SKM-1 treated with dmso at 0.1 percent for 144 hours (cell line): ENCODE results near the gene BCORL1.
A peak's percentile ranks its signal among the peaks of the same experiment; 100 is the strongest.

Experiments
- DNase-seq: peaks from one replicate; lab custom pipeline; 2025; ENCODE audit not compliant: unreplicated experiment; lab: John Stamatoyannopoulos, UW

The BCORL1 gene

DNA sequence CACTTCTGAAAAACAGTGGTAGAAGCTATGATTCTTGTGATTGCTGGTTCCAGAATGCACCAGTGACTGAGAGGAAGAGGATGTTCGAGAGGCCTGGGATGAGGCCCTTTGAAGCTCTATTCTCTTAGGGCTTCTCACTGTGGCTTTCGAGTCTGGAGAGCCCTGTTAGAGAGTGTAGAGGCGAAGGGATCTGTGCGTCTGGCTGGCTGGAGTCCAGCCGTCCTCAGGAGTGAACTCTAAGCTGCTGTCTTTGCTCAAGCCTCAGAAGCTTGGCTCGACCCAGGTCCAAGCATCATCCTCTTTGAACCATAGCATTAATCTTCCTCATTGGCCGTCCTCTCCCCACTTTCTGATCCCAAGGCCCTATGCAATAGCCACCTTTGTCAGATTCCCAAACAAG lies 76.2 kb downstream of the BCORL1 start:
- no peak for DNase-seq

DNA sequence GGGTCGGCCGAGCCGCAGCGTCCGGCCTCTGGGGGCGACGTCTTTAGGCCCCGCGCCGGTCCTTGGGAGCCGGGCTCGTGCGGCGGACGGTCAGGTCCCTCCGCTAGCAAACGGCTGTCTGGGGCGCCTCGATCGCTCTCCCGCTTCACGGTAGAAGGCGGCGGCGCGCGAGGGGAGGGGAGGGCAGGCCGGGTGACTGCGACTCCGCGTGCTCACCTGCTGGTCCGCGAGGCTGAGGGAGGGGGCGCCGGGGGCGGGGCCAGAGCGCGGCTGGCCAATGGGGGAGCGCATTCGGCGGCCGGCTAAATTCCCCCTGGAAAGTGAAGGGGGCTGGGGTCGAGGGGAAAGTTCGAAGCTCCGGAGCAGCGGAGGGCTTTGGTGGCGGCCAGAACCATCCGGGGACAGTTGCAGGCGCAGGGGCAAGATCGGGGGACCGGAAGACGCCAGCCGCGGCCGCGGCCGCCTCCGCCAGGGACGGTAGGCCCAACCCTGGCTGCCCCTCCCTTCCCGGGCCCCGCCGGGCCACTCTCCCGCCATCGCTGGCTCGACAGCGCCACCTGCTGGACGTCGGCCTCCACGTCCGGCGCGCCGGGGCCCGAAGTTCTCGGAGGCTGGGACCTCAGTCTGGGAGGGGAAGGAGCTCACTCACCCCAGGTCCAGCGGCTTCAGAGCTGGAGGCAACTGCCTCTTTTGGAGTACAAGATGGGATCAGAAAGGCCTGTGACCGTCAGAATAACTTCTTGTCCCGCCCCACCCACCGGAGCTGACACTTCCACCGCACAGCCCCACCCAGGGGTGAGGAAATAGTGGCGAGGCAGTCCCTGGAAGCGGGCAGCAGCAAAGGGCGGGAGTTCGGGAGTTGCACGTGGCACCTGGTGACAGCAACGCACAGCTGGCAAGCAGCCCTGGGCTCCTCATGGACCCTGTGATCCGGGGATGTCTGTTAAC lies 78.0 kb downstream of the BCORL1 start:
- DNase-seq: peak; percentile 45

DNA sequence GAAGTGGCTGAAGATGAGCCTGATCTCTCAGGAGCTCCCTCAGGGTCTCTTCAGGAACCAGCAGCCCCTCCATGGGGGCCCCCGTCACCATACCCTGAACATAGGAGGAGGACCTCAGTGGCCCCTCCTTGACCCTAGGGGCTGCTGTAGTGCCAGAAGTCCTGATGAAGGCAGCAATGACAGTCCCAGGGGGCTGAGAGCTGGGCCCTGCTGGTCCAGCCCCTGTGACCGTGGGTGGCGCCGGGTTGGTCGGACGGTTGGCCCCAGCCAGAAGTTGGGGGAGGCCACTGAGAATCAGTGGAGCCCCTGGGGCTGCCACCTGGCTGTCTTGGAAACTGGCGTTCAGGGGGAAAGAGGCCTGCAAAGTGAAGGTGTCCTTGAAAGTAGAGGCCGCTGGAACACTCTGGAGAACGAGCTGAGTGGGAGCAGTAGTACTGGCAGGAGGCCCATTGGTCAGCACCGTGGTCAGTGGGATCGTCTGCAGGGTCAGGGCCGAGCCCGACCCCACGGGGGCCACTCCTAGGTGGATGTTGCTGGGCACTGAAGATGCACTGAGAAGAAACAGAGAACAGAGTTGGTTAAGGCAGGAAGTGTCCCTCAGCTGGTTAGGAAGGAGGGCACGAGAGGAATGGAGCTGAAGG lies 84.7 kb downstream of the BCORL1 start:
- no peak for DNase-seq

DNA sequence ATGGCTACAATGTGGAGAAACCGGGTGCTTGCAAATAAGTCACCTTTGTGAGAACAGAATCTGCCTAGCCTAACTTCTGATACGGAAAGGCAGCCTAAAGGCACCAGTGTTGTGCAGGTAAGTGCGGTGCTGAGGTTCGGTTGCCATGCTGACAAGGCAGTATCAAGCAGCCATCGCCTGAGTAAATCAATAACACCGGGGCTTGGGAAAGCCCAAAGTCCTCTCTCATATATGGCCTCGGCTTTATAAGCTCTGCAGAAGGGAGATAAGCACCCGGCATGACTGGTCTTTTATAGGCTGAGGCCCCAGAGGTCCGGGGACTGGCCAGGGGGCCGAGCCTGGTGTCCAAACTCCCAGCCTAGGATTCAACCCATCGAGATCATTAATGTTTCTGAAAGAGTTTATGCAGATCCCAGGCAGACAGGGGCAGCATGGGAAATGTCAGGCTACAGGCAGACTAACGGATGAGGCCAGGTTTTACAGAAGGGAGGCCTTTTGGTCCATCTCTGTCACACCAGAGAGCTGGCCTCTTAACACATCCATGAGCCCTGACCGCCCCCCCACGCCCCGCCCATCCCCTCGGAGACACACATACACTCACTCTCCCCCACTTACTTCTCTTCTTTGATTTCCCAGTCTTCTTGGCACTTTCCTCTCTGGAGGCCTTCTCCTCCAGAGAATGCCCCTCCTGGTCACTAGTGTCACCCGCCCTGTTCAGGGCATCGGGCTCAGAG lies 89.3 kb downstream of the BCORL1 start:
- DNase-seq: no peak

DNA sequence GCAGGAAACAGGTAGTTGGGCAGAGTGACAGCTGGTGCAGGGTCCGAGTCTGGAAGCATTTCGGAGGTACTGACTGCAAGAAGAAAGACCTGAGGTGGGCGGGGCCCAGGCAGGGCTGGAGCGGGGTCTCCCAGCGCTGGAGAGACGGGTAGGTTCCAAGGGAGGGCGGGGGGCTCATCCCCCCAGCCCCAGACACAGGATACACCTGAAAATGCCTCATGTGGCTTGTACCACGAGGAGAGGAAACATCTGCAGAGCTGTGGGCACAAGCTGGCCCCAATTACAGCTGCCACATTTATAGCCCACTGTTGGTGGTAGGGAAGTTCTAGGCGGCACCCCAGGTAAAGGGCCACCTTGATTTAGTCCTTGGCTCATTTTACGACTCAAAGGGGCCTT lies 89.9 kb downstream of the BCORL1 start:
- no peak for DNase-seq

DNA sequence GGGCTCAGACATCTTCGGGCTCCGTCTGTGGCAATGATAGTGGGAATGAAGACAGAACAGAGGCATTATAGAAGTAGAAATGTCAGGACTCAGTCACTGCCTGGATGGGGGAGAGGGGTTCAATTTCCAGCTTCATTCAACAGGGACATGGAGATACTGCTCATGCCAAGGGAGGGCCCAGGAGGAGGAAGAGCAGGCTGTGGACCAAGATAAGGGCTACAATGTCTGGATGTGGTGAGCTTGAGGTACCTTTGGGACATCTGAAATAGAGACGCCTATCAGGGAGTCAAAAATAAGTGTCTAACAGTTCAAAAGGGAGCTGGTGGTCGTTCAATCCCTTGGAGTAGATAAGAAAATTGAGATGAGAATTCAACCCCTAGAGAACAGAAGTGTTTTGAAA lies 93.3 kb downstream of the BCORL1 start:
- no peak for DNase-seq

DNA sequence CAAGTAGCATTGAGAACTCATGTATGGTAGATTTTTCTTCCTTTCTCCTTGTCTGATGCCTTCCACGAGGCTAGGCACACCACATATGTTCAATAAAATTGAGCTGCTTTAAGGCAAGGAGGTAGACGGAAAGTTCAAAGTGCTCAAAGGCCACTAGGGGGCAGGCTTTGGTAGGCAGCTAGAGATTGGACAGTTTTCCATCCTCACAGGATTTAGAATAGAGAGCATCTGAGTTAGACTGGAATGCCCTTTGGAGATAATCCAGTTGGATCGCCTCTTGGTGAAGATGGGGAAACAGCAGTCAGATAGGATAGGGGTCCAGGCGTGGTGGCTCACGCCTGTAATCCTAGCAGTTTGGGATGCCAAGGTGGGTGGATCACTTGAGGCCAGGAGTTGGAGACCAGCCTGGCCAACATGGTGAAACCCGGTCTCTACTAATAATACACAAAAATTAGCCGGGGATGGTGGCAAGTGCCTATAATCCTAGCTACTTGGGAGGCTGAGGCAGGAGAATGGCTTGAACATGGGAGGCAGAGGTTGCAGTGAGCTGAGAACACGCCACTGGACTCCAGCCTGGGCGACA lies 97.5 kb downstream of the BCORL1 start:
- DNase-seq: peak; percentile 40

DNA sequence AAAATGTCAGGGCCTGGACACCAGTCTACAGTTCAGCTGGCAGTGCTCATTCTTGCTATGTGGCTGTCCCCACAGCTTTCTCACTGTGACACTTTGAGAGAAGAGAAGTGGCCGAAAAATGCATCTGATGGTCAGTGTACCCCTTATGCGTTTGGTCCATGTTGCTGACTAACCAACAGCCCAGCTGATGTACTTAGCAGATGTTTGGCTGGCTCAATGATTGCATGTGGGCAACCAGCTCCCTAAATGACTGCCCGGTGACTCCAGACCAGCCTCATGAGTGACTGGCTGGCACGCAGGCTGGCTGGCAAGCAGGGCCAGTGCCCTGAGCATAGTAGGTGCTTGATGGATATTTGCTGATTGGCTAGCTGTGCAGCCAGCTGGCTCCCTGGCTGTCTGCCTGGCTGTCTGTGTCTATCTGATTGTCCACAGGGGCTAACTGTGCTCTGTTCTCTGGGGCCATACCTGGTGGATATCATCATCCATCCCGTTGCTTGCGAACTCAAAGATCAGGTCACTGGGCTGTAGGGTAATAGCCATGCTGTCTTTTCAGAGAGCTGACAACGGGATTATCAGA lies 98.4 kb downstream of the BCORL1 start:
- no peak for DNase-seq

DNA sequence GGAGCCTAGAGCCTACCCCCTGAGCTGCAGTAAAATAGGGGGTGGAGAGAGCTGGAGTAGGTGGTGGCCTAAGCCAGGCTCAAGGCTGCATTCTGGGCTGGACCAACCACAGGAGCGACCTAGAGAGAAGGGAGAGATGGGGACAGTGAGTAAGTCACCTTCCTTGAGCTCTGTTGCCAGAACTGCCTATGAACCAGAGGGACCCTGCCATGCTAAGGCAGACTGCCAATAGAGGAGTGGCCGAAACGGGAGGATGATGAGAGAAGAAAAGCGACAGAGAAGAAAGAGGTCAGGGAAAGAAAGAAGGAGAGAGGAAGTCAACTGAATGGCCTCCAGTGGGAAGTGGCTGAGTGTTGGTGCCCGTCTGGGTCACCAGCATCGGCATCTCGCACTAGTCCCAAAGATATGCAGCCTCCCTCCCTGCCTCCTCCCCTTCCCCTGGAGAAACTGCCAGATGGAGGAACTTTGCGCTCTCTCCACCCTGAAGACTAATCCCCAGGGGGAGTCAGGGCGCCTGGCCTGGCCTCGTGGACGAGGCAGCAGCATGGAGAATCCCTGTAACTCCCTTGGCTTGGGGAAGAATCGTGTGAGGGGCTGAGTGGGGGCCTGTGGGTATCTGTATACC lies 99.1 kb downstream of the BCORL1 start:
- no peak for DNase-seq

DNA sequence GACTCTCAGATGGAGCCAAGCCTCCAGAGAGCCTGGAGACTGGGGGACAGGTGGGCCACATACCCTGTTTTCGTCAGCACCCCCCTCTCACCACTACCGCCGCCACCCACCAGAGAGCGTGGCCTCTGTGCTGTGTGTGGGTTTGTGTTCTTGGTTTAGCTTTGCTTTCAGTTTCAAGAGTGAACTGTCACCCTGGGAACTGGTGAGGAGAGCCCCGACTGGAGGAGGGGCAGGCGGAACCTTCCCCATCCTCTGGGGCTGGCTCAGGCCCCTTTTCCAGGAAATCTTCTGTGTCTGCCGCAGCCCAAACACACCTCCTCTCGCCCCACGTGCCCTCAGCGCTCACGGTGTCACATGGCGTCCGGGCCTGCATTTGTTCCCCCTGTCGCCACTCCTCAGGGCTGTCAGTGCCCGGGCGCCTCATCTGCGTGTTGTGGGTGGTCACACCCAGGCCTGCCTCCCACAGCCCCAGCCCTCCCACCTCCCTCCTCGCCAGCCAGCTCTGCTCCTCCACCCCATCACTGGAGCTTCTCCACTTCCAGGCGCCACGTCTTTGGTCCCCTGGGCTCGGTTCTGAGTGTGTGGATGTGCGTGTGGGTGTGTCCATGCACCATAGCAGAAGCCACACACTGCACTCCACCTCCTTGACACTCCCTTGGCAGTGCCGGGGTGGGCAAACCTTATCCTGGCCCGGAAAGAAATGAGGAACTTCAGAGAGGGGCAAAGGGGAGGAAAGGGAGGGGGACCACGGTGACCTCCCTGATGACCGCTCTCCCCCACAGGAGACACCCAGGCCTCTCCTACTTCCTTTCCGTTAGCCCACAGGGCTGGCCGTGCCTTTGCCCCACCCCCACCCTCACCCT lies 100.0 kb downstream of the BCORL1 start:
- DNase-seq: peak; percentile 74

DNA sequence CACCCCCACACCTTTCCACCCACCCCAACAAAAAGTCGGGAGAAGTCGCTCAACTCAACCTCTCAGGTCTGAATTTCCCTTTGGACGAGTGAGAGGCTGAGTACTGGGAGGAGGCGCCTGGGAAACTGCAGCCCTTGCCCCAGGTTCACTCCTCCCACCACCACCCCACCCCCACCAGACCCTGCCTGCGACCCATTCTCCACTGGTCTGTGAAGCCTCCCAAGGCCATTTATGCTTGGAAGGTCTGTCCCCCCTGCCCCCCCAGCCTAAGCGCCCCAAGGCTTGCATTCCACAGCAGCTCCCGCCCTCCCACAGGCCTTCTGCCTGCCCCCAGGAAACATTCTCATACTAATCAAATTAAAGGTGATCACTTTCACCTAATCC lies 100.7 kb downstream of the BCORL1 start:
- no peak for DNase-seq

DNA sequence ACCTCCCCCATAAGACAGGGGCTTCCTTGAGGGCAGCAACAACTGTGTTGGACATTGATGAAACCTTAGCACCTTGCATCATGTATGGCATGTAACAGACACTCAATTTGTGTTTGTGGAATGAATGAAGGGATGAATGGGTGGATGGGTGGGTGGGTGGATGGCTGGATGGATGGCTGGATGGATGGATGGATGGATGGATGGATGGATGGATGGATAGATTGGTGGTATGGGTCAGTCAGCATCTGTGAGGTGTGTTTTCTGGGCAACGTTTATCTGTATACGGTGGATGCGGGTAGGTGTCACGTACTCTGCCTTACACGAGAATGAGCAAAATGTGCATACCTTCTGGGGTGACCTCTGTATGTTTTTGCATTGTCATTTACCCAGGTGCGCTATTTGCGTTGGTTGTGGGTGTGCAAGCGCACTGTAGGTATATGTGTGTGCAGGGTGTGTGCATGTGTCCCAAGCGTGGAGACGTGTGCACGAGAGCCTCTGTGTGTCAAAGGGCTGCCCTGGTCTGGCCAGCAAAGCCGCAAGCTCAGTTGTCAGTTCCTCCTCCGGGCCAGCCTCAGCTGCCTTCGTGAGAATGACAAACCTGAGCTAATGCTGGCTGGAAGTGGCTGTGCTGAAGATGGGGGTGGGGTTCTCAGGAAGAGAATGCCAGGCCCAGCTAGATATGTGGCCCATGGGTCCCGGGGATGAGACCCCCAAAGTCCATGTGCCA lies 101.4 kb downstream of the BCORL1 start:
- DNase-seq: peak; percentile 46

DNA sequence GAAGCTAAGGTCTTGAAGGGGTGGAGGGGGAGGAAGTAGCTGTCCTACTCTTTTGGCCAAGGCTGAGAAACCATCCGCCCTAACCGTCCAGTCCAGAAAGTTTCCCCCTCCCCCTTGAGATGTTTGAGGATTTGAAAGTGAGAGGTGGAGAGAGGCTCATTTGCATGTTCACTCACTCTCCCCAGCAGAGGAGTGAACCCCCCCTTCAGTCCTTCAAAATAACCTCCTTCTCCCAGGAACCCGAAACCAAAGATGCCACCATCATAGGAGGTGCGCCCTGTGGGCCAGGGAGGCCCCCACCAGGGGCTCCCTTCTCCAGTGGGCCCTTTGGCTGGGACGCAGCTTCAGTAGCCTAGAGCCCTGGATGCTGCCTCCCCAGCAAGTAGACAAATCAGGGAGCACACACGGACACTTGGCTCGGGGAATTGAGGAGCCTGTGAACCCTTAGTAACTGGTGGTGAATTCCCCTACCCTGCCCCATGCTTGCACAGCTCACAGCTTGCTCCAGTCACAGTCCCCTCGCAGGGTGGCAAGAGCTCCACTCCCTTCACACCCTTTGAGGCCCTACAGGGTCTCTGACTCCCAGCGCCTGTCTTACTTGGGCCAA lies 102.3 kb downstream of the BCORL1 start:
- peak; percentile 26 for DNase-seq

DNA sequence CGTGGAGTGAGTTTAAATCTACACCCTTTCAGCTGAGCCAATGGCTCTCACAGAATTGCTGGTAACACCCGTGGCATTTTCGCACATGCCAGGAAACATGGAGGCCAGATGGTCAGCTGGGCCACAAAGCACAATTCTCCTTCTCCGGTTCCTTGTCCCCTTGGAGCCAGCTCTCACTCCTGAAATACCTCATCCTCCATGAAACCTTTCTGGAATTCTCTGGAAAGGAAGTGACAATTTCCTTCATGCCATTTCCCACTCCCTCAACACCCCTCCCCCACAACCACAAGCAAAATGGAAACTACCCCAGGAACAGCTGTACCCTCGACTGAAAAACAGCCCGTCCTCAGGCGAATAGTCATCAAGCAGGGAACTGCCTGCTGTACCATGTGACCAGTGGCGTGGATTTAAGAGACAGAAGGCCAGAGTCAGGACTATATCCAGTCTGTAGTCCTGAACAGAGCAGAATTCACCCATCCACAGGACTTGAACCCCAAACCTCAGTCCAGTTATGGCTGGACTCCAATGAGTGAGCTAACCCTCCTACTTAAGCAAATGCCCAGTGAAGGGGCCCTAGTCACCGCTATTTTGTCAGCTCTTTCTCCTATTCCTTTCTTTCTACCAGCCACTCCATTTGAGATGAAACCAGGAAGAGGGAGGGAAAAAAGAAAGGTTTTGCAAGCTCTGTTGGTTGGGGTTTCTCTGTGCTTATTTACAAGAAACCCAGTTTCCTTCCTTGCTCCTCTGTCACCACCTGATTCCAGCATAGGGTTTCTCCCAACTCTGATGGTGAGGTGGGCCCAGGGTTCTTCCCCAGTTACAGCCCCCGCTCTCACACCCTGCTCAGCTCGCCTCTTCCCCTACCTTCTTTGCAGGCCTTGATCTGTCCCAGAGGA lies 103.4 kb downstream of the BCORL1 start:
- no peak for DNase-seq

DNA sequence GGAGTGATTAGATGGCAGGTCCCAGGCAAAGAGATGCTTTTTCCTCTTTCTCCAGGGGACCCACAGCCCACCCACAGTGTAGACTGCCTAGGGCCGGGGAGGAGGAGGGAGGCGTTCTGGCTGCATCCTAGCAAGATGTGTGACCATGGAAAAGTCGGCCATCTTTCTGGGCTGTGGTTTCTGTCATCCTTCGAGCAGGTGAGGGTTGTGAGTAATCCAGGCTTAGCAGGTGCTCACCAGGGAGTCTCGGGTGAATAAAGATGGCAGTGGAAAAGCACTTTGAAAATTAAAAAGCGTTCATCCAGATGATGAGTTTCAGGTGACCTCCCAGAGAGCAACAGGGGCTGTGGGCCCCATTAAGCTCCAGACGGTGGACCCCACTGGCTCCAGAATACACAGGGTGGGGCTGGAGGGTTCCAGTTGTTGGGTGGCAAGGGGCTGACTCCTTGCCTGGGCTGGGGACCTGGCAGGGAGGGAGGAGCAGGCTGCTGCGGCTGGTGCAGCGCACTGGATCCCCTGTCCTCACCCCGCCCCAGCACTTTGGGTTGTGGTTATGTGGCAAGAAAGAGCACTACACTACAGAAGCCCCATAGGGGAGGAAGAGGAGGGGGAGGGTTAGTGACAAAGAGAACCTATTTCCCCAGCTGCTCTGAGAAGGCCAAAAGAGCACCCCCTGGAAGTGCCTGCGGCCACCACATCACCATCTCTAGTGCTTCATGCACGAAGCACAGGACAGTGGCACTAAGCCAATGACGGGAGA lies 104.2 kb downstream of the BCORL1 start:
- DNase-seq: peak; percentile 87

DNA sequence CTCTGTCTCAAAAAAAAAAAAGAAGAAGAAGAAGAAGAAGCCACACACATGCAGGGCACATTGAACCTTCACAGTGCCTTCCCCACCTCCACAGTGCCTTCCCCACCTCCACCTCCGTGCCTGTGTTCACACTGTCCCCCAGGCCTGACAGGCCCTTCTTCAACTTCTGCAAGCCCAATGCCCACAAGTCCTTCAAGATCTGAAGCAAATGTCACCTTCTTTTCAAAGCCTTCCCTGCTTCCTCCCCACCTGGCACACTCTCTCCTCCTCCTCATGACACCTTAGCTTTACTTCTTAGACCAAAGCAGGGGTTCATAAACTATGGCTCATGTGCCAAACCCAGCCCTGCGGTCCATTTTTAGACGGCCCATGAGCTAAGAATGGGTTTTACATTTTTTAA lies 107.9 kb downstream of the BCORL1 start:
- DNase-seq: no peak

DNA sequence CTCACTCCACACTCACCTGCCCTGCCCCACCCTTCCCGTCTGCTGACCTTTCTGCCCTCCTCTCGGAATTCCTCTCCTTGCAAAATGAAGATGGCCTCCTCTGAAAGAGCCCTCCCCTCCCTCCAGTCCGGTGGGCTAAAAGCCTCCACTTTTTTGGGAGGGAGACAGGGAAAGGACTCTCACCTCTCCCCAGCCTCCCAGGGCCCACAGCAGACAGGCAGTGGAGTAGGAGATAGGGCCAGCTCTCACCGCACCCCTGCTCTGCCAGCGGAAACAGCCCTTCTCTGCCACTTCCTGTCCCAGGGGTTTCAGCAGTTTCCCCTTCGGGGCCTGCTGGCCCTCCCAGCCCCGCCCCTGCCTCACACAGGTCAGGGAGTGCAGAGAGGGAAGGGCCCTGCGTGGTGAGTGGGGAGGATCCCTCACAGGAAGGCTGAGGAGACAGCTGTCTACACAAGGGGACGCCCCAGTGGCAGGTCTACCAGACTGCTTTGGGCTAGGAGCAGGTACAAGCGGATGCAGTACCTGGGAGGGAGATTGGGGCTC lies 109.6 kb downstream of the BCORL1 start:
- peak; percentile 54 for DNase-seq
